Peyer's patch (tissue), 4 donors: Measurements from ENCODE around the gene RIN1.

Experiments used
- POLR2A ChIP-seq, 2 donors: fragments of 450-650 bp; IDR thresholded peaks; one replicate each; pipeline ENCODE4 v1.5.1; 2017; ENCODE audit warnings: antibody characterized with exemption in 2 of 2, mild to moderate bottlenecking in 2 of 2, moderate library complexity in 2 of 2
- TF ChIP-seq, protein P1 (sequence below), 6 experiments: fragments of 450-650 bp in 4 of 6; fragments of 200-600 bp in 2 of 6; sonication (generic) in 1 of 6; IDR thresholded peaks; one replicate each; pipeline ENCODE4 v1.5.1; 2017 to 2019; ENCODE audit warnings: antibody characterized with exemption in 6 of 6, mild to moderate bottlenecking in 3 of 6, moderate library complexity in 1 of 6

DNA sequence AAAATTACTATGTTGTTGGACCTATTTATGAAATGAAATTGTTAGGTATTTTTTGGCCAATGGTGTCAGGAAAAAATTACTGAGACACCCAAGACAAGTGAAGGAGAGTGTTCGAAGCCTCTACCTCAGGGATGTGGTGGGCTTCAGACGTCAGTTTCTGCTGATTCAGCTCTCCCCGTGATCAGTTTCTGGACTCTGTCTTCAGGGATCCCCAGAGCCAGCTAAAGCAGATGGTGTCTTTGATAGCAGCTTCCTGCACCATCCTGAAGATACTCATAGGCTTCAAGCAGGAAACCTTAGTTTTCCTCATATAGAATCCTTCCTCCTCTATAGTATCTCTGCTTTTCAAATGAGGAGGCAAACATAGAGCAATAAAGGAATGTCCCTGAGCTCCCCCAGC lies 26.8 kb downstream of the RIN1 start:
- TF ChIP-seq, protein P1, sequence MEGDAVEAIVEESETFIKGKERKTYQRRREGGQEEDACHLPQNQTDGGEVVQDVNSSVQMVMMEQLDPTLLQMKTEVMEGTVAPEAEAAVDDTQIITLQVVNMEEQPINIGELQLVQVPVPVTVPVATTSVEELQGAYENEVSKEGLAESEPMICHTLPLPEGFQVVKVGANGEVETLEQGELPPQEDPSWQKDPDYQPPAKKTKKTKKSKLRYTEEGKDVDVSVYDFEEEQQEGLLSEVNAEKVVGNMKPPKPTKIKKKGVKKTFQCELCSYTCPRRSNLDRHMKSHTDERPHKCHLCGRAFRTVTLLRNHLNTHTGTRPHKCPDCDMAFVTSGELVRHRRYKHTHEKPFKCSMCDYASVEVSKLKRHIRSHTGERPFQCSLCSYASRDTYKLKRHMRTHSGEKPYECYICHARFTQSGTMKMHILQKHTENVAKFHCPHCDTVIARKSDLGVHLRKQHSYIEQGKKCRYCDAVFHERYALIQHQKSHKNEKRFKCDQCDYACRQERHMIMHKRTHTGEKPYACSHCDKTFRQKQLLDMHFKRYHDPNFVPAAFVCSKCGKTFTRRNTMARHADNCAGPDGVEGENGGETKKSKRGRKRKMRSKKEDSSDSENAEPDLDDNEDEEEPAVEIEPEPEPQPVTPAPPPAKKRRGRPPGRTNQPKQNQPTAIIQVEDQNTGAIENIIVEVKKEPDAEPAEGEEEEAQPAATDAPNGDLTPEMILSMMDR (IDR thresholded peaks at IDR 0.05): no peak
- TF ChIP-seq POLR2A (IDR thresholded peaks at IDR 0.05): no peak
